Stomach (tissue), 4 donors: Measurements from ENCODE around the gene MAG.

Experiments
- POLR2A ChIP-seq, 4 donors: fragments of 450-650 bp; IDR thresholded peaks; one replicate each; pipeline ENCODE4 v1.6.1; 2016; ENCODE audit warnings: antibody characterized with exemption in 4 of 4, control low read depth in 2 of 4, mild to moderate bottlenecking in 1 of 4, moderate library complexity in 1 of 4
- TF ChIP-seq, protein P1 (sequence below), 7 experiments: fragments of 450-650 bp in 4 of 7; fragments of 200-600 bp in 3 of 7; sonication (generic) in 3 of 7; IDR thresholded peaks; one replicate each; pipeline ENCODE4 v1.5.1; 2016 to 2019; ENCODE audit warnings: antibody characterized with exemption in 7 of 7, control low read depth in 2 of 7, mild to moderate bottlenecking in 1 of 7

- TF ChIP-seq, protein P1, sequence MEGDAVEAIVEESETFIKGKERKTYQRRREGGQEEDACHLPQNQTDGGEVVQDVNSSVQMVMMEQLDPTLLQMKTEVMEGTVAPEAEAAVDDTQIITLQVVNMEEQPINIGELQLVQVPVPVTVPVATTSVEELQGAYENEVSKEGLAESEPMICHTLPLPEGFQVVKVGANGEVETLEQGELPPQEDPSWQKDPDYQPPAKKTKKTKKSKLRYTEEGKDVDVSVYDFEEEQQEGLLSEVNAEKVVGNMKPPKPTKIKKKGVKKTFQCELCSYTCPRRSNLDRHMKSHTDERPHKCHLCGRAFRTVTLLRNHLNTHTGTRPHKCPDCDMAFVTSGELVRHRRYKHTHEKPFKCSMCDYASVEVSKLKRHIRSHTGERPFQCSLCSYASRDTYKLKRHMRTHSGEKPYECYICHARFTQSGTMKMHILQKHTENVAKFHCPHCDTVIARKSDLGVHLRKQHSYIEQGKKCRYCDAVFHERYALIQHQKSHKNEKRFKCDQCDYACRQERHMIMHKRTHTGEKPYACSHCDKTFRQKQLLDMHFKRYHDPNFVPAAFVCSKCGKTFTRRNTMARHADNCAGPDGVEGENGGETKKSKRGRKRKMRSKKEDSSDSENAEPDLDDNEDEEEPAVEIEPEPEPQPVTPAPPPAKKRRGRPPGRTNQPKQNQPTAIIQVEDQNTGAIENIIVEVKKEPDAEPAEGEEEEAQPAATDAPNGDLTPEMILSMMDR (IDR thresholded peaks at IDR 0.05), result no peak
- no peak for TF ChIP-seq POLR2A (IDR thresholded peaks at IDR 0.05)
Observed at GRCh38 chr19:35287713-35288112, 4.2 kb upstream of the MAG start.
